PC-9 (cell line): ENCODE measurements around the gene MMP25.

Experiments
- CTCF ChIP-seq: fragments of 200-600 bp; sonication (generic); conservative IDR thresholded peaks from 2 replicates; pipeline ENCODE4 v1.6.1; 2017; ENCODE audit warnings: mixed run types, antibody characterized with exemption, mild to moderate bottlenecking, moderate library complexity
- EZH2 ChIP-seq: fragments of 200-600 bp; sonication (generic); IDR thresholded peaks from 2 replicates; pipeline ENCODE4 v1.8.0; 2017; ENCODE audit warnings: antibody characterized with exemption, low read depth

DNA sequence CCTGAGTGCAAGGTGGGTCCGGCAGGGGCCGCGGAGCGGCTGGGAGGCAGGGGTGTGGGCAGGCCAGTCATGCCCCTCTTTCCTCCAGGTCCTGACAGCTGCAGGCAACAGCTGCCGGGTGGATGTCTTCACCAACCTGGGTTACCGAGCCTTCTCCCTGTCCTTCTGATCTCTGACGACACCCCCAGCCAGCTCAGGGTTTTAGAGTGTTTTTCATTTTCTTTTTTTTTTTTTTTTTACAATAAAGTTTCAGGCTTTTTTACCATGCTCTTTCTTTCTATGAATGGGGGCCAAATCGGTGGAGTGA, 18.9 kb upstream of the MMP25 start:
- no peak for TF ChIP-seq CTCF
- no peak for TF ChIP-seq EZH2
